Measurements from ENCODE around the gene DDX10. TPM values are rescaled to one million over a fixed set of nuclear protein-coding genes. Genes with fewer than 3 reads are reported as not detected.

The DDX10 gene
- total and polyA plus RNA-seq, 2 of the 8 experiments (the other 6 are each of a cell fraction or from before 2014, with no cell fraction given), result 49.2 to 52.2 TPM

GRCh38 chr11:108985945-108986279, 321.0 kb downstream of the DDX10 start:
- Histone ChIP-seq H4K20me1 (replicated peaks in 1 of 2; ENCODE audit: control insufficient read depth in 1 of 2, insufficient read depth in 2 of 2, low read length in 2 of 2) (no peaks in the 10 kb centered on the region), H3K36me3 (ENCODE audit: control insufficient read depth in 2 of 4, insufficient read depth in 4 of 4, low read length in 3 of 4) (no peaks in the 10 kb centered on the region), H2AK5ac (ENCODE audit: low read depth, low read length) (no peak overlapping the region), H3K4ac (replicated peaks; ENCODE audit: insufficient read length, low read depth, low read length) (no peak overlapping the region), H2BK12ac (ENCODE audit: low read depth, low read length) (no peak overlapping the region), H2AFZ (ENCODE audit: low read length) (no peak overlapping the region), H3K4me1 (replicated peaks in 1 of 4; ENCODE audit: control insufficient read depth in 3 of 4, insufficient read depth in 4 of 4, low read length in 3 of 4) (peaks cover 0 to 3% (median 3%) of the 10 kb centered on the region in 4 experiments; a peak in 2 of 7 replicates), H2BK5ac (ENCODE audit: low read depth, low read length) (no peak overlapping the region), H4K91ac (replicated peaks; ENCODE audit: insufficient read length, low read length) (no peak overlapping the region), H4K8ac (ENCODE audit: extremely low read depth, insufficient read depth, low read length) (no peak overlapping the region), H3K79me2 (ENCODE audit: control insufficient read depth in 1 of 2, insufficient read depth in 2 of 2, low read length in 2 of 2) (no peaks in the 10 kb centered on the region), H3K27ac (ENCODE audit: low read depth, low read length) (no peak overlapping the region), H3K27me3 (replicated peaks in 1 of 4; ENCODE audit: control insufficient read depth in 3 of 4, extremely low read depth in 1 of 4, insufficient read depth in 3 of 4, low read length in 3 of 4) (no peaks in the 10 kb centered on the region), H3K4me3 (ENCODE audit: extremely low read depth in 1 of 4, insufficient read depth in 2 of 4, low read depth in 3 of 4, low read length in 4 of 4) (no peak overlapping the region), H3K56ac (replicated peaks; ENCODE audit: insufficient read length, low read depth, low read length) (no peak overlapping the region), H3K14ac (ENCODE audit: insufficient read length) (no peak overlapping the region), H2BK20ac (ENCODE audit: low read length) (no peak overlapping the region), H4K5ac (ENCODE audit: insufficient read length, low read depth, low read length) (no peak overlapping the region), H2BK120ac (replicated peaks; ENCODE audit: low read depth, low read length) (no peak overlapping the region), H3K23me2 (ENCODE audit: low read depth, low read length) (no peaks in the 10 kb centered on the region), H2BK15ac (ENCODE audit: low read length) (no peak overlapping the region), H3K18ac (ENCODE audit: extremely low read depth, low read length) (no peak overlapping the region), H3K4me2 (ENCODE audit: insufficient read depth in 1 of 2, low read depth in 2 of 2, low read length in 2 of 2) (no peak overlapping the region), H3K9me3 (ENCODE audit: insufficient read depth in 2 of 2, low read depth in 1 of 2, low read length in 1 of 2) (0 out of 4 replicates have a peak, but pooled peaks cover 0 to 3% of the 10 kb centered on the region in 2 experiments), H3K23ac (ENCODE audit: insufficient read length) (no peak overlapping the region), H3K9ac (replicated peaks in 1 of 4; ENCODE audit: extremely low read depth in 1 of 4, low read depth in 3 of 4, low read length in 3 of 4) (no peak overlapping the region), H3K79me1 (ENCODE audit: low read depth, low read length) (no peaks in the 10 kb centered on the region)
- DNase-seq (ENCODE audit: low read depth in 1 of 2, low spot score in 2 of 2), result no peak
- 57% methylated on average over 1 of the region's 1 CpG; no CpG with 5 or more reads in 1 of the 2 experiments for WGBS, 2 experiments (ENCODE audit: extremely low coverage in 1 of 2, insufficient coverage in 1 of 2, insufficient read length in 1 of 2, insufficient replicate concordance in 2 of 2, low coverage in 1 of 2, low lambda C conversion rate in 2 of 2, missing lambda C conversion rate in 1 of 2)
- CTCF ChIA-PET (ENCODE audit: partially characterized antibody), result no interaction called here
- FAIRE-seq, result no peak
- POLR2A ChIA-PET (ENCODE audit: partially characterized antibody), result no interaction called here
- TF ChIP-seq JUND (IDR thresholded peaks at IDR 0.05; ENCODE audit: low read length) (0 out of 2 replicates have a peak, but pooled peaks have one; percentile 29), CTBP2 (IDR thresholded peaks at IDR 0.05; ENCODE audit: borderline replicate concordance, insufficient read depth, insufficient read length, low read length) (no peak)

Other genes with a start within 250 kb of the DDX10 start
- gene C11orf65, start 197.5 kb upstream of the DDX10 start, total RNA-seq (2021; fragmentation: NEBNext Ultra II Directional; extraction: Animal tissue kit (Norgen Biotek cat#: 25700)), result 0.22 and 0.52 TPM in 2 replicates
- 0.08 and 0.14 TPM in 2 replicates for gene C11orf65, start 197.5 kb upstream of the DDX10 start, polyA plus RNA-seq (2011; rRNA removed)
- 14.6 and 17.4 TPM in 2 replicates for gene POGLUT3, start 166.7 kb upstream of the DDX10 start, total RNA-seq (2021; fragmentation: NEBNext Ultra II Directional; extraction: Animal tissue kit (Norgen Biotek cat#: 25700))
- 3.5 and 4.7 TPM in 2 replicates for gene POGLUT3, start 166.7 kb upstream of the DDX10 start, polyA plus RNA-seq (2011; rRNA removed)
- 11.5 and 11.9 TPM in 2 replicates for gene EXPH5, start 71.3 kb upstream of the DDX10 start, total RNA-seq (2021; fragmentation: NEBNext Ultra II Directional; extraction: Animal tissue kit (Norgen Biotek cat#: 25700))
- 0.86 and 1.1 TPM in 2 replicates for gene EXPH5, start 71.3 kb upstream of the DDX10 start, polyA plus RNA-seq (2011; rRNA removed)

Measured in H1 (cell line).